ENCODE results near the gene DVL1. TPM values are rescaled to one million over a fixed set of nuclear protein-coding genes. Genes with fewer than 3 reads are reported as not detected.

The DVL1 gene
- total and polyA plus RNA-seq, 9 of the 15 experiments (the other 6 are each of a cell fraction or from before 2014, with no cell fraction given): 0.62 to 135 (median 24.3) TPM

GRCh38 chr1:1291548-1292441 is 57.4 kb downstream of the DVL1 start (continued):
- no peak for TF ChIP-seq ARID4B (CRISPR knock-in tag; IDR thresholded peaks at IDR 0.05)
- no peak for TF ChIP-seq FUS (optimal IDR thresholded peaks at IDR 0.05; ENCODE audit: low read depth, low read length)
- TF ChIP-seq SREBF1 (IDR thresholded peaks at IDR 0.05; ENCODE audit: borderline replicate concordance, low read depth, low read length): no peak
- no peak for TF ChIP-seq AFF1 (IDR thresholded peaks at IDR 0.05; ENCODE audit: low read depth in 1 of 2, partially characterized antibody in 2 of 2)
- TF ChIP-seq CEBPZ (IDR thresholded peaks at IDR 0.05; ENCODE audit: borderline replicate concordance, low read depth, low read length): no peak
- no peak for TF ChIP-seq CREBBP (IDR thresholded peaks at IDR 0.05; ENCODE audit: low read depth, low read length)
- TF ChIP-seq PCBP1 (IDR thresholded peaks at IDR 0.05; ENCODE audit: low read depth, low read length, poor library complexity, severe bottlenecking): no peak
- no peak for TF ChIP-seq TBL1XR1 (IDR thresholded peaks at IDR 0.05; ENCODE audit: low read length in 2 of 2)
- no peak for TF ChIP-seq DACH1 (IDR thresholded peaks at IDR 0.05; ENCODE audit: partially characterized antibody)
- no peak for TF ChIP-seq POLR2AphosphoS5 (IDR thresholded peaks at IDR 0.05; ENCODE audit: control insufficient read depth, insufficient read depth, low read depth, low read length)
- no peak for TF ChIP-seq TBP (optimal IDR thresholded peaks at IDR 0.05; ENCODE audit: low read depth, low read length)
- TF ChIP-seq MXD1 (CRISPR knock-in tag; IDR thresholded peaks at IDR 0.05; ENCODE audit: borderline replicate concordance, poor library complexity, severe bottlenecking): no peak
